ENCODE results near the gene MAP3K9.
"Not testable (repeated sequence)": the region's sequence is repeated elsewhere in the genome, so short reads cannot be mapped to it uniquely, and the experiment has no call there.

Gene MAP3K9

GRCh38 chr14:70809225-70810219 is at the start of gene MAP3K9:
TSS of gene MAP3K9 (minus strand) at chr14:70809513. CDS start at chr14:70809171, 342 bp downstream.
- DNase-seq (ENCODE audit: low read depth) = peak; percentile 96

- DNase-seq (ENCODE audit: low read depth) = no peak
Observed at GRCh38 chr14:70858641-70859040, 49.3 kb upstream of the MAP3K9 start.

- peak; percentile 49 for DNase-seq (ENCODE audit: low read depth)
Observed at GRCh38 chr14:70857496-70857890, 48.2 kb upstream of the MAP3K9 start.

- peak; percentile 96 for DNase-seq (ENCODE audit: low read depth)
Observed at GRCh38 chr14:70856851-70857495, 47.7 kb upstream of the MAP3K9 start.

- DNase-seq (ENCODE audit: low read depth) = no peak
Observed at GRCh38 chr14:70855486-70855885, 46.2 kb upstream of the MAP3K9 start.

GRCh38 chr14:70853658-70854057 is 44.3 kb upstream of the MAP3K9 start:
- not testable (repeated sequence) for DNase-seq (ENCODE audit: low read depth)

- no peak for DNase-seq (ENCODE audit: low read depth)
Observed at GRCh38 chr14:70847406-70848090, 38.2 kb upstream of the MAP3K9 start.

- DNase-seq (ENCODE audit: low read depth) = no peak
Observed at GRCh38 chr14:70845601-70846000, 36.3 kb upstream of the MAP3K9 start.

- no peak for DNase-seq (ENCODE audit: low read depth)
Observed at GRCh38 chr14:70842851-70843462, 33.6 kb upstream of the MAP3K9 start.

GRCh38 chr14:70838076-70838475 is 28.8 kb upstream of the MAP3K9 start:
- DNase-seq (ENCODE audit: low read depth) = no peak

- no peak for DNase-seq (ENCODE audit: low read depth)
Observed at GRCh38 chr14:70836946-70837345, 27.6 kb upstream of the MAP3K9 start.

- no peak for DNase-seq (ENCODE audit: low read depth)
Observed at GRCh38 chr14:70833884-70834283, 24.6 kb upstream of the MAP3K9 start.

GRCh38 chr14:70832561-70833305 is 23.4 kb upstream of the MAP3K9 start:
- DNase-seq (ENCODE audit: low read depth) = peak; percentile 28

GRCh38 chr14:70830998-70831781 is 21.9 kb upstream of the MAP3K9 start:
- DNase-seq (ENCODE audit: low read depth) = no peak

GRCh38 chr14:70828188-70828587 is 18.9 kb upstream of the MAP3K9 start:
- no peak for DNase-seq (ENCODE audit: low read depth)

GRCh38 chr14:70827752-70828151 is 18.4 kb upstream of the MAP3K9 start:
- no peak for DNase-seq (ENCODE audit: low read depth)

- no peak for DNase-seq (ENCODE audit: low read depth)
Observed at GRCh38 chr14:70827347-70827746, 18.0 kb upstream of the MAP3K9 start.

GRCh38 chr14:70823281-70823680 is 14.0 kb upstream of the MAP3K9 start:
- DNase-seq (ENCODE audit: low read depth) = no peak

- peak; percentile 33 for DNase-seq (ENCODE audit: low read depth)
Observed at GRCh38 chr14:70822530-70823185, 13.3 kb upstream of the MAP3K9 start.

All from iris pigment epithelial cell (primary cell).